HTR-8/SVneo (cell line): Measurements from ENCODE around the gene MPZL2.

Experiments used
- DNase-seq: peaks from one replicate; pipeline ENCODE4 v3.0.0; 2011; ENCODE audit warnings: low spot score, mixed read lengths; ENCODE audit not compliant: insufficient read length
- FAIRE-seq: peaks from 2 replicates; lab custom pipeline; 2011; peaks lifted over from hg19 to GRCh38; lab: Jason Lieb, UNC

Gene MPZL2

DNA sequence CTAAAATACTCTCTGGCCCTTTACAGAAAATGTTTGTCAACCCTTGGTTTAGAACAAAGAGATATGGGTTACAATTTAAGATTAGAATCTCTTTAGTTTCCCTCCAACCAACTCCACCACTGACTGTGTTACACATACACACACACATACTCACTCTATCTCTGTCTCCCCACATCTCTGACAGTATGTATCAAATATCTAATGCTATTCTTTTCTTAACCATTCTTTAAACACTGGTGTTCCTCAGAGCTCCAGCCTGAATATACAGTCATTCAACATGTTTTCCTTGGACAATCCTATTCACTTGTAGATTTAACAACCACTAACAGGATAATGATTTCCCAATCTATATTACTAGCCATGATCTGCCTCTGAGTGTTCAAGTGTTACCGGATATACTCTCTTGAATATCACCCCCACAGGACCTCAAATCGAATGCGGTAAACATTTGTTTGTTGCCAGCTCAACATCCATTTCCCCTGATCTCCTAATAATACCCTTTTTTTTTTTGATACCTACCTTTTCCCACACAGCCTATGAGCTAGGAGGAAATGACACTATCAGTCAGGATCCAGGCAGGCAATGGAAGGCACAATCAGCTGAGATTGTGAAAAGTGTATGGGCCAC lies 18.0 kb downstream of the MPZL2 start:
- DNase-seq, result no peak
- FAIRE-seq, result no peak

DNA sequence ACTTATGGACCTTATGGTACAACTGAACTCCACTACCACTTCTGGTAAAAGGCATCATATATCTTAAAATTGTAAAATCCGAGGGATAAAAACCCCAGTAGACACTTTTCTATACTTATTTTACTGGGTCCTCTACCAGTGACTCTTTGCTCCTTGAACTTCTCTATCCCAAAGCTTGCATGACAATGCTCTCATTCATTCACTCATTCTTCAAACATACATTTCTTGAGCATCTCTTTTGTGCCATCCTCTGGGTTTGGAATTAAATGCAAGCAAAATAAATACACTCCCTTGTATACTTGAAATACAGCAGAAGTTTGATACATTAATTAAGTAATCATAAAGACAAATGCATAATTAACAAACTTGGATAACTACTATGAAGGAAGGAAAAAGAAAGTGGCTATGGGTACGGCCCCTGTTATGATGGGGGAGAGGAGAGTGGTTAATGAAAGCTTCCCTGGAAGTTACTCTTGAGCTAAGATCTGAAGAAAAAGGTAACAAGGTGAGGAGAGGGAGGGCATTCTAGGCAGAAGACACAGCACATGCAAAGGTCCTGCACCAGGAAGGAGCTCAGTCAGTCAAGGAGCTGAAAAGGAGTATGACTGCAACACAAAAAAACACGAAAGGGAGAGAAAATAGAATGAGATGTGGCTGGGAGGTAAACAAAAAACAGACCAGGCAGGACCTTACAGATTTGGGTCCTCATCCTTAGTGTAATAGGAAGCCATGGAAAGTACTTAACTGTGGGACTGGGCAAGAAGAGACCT lies 19.9 kb downstream of the MPZL2 start:
- FAIRE-seq (no peak), DNase-seq (no peak)

DNA sequence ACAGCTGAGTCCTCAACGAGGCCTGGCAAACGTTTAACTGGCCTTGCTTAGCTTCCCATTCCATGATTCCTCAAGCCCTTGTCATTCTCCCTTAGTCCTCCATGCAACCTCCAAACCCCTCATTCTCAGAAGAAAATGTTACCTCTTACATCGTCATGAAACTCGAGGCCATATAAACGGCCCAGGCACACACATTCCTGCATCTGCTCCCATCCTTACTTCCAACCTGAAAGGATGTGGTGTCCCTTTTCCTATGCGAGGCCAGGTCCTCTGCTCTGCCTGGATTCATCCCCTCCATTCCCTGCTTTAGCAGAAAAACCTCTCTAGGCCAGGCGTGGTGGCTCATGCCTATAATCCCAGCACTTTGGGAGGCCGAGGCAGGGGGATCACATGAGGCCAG lies 20.9 kb downstream of the MPZL2 start:
- DNase-seq, result no peak
- no peak for FAIRE-seq

DNA sequence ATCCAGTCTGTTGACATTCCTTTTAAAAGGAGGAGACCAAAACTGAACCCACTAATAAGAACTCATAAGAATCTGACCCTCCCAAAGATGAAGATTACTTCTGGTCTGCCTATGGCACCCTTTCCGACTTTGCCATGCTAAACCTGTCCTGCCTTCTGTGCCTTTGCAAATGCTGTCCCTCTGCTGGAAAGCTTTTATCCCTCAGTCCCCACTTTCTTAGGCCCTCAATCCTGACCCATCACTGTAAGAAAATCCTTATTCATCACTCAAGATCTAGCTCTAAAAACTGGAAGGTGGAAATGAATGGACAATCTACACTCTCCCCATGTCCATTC lies 22.4 kb downstream of the MPZL2 start:
- no peak for FAIRE-seq
- no peak for DNase-seq

DNA sequence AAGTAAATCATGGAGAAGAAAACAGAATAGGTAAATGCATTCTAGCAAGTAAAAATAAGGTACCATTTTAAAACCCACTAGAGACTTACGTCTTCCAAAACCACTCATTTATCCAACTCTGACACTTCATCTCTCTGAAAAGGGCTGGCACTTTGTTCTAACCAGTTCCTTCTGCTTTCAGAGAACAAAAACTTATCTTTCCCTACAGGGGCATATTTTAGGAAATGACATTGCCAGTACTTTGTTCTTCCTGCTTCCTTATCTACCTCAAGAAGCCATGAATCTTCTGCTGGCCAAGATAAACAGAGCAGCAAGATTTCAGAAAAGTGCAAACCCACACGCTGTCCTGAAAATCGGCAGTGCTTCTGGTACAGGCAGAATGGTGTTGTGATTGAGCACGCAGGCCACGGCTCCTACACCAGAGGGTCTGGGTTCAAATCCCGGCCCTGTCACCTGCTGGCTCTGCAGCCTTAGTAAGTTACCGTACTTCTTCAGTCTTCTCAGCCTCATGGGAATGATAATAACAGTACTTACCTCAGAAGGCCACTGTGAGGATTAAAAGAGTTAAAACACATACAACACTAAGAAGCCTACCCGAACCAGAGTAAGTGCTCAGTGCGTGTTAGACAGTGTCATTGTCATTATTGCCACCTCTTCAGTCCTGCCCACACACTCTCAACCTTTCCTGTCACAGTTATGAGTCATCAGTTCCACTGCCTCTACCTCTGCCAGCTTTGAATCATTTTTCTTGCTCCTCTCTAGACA lies 22.9 kb downstream of the MPZL2 start:
- no peak for FAIRE-seq
- peak; percentile 10 for DNase-seq

DNA sequence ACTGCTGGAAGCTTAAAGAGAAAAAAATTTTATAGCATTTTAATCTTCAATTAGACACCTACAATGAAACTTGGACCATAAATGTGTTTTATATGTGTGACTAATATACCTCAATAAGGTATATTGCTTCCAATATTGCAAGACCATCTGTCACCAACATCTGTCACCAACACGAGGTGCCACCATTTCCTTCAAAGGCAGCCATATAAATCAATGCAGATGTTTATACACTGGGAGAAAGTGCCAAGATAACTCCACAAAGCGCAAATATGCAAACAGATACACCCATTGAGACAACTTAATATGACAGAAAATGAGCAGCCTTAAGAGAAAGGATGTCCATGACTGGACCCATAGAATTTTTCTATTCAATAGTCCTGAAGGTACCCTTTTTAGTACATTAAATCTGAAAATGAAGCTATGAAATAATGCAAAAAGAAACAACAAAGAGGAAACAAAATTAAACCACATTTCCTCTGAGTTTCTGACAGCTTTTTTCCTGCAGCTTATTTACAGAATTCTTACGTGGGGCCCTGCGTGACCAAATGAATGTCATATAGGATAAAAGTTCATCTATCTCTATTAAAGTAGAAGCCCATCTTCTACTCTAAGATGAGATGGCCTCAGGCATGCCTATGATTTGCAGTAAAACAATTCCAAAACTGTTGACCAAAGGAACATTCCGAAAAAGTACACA lies 24.4 kb downstream of the MPZL2 start:
- FAIRE-seq, result no peak

DNA sequence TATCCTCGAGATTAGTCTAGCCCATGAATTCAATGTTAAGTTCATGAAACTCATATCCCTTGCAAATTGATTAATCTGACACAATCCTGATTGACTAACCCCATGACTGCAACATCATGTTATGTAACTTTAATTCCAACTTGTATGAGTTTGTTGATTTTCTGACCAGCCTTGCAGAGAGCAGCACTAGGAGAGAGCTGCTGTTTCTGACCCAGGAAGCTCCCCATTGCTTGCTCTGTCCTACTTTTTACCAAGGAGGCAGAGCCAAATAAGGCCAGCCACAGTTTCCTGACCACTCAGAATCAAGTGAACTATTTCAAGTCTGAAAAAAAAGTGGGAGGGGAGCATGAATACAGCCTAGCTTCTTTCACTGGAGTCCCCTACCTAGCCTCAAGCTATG lies 25.2 kb downstream of the MPZL2 start:
- no peak for DNase-seq

More for the DNA sequence above, 24.4 kb downstream of the MPZL2 start:
- DNase-seq, result no peak

DNA sequence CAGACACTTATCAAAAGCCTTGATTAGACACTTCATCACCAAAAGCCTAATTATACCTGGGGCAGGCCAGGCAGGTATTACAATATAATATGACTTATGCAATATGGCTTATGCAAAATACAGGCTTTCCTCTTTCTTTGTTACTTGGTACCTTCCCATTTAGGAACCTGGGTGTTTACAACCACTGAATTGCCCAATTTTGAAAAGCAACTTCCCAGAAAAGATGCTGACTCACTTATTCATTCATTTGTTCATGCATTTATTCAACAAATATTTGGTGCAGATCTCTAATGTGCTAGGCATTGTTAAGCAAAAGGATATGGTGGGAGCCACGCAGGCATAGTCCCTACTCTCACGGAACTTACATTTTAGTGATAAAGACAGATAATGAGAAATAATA lies 25.7 kb downstream of the MPZL2 start:
- FAIRE-seq, result no peak

More for the DNA sequence above, 25.2 kb downstream of the MPZL2 start:
- no peak for FAIRE-seq

DNA sequence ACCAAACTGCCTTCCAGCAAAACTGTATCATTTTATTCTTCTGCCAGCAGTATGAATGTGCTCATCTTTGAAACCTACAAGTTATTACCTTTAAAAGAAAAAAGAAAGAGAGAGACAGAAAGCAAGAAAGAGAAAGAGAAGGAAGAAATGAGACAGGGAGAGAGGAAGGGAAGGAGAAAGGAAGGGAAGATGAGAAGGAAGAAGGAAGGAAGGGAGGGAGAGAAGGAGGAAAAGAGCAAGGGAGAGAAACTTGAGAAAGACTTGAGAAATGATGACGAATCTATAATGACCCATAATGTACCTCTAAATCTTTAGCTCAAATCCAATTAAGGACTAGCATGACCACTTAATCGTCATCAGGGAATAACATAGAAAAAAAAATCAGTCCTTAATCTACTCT lies 27.9 kb downstream of the MPZL2 start:
- no peak for FAIRE-seq
- DNase-seq, result no peak

More for the DNA sequence above, 25.7 kb downstream of the MPZL2 start:
- no peak for DNase-seq

DNA sequence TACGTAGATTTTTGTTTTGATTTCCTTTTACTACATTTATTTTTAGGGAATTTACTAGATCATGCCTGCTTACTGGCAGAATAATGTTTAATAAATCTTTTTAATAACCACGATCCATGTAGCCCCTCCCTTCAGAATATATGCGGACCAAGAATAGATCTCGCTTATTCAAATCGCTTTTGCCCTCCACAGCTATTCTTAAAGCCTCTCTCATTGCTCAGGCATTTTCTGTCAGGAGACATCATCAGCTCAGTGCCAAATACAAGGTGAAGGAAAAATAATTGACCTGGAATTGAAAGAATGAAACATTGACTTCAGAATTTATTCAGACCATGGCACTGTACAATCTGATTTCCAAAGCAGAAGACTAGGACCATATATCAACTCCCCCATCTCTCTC lies 29.3 kb downstream of the MPZL2 start:
- FAIRE-seq (no peak), DNase-seq (no peak)

DNA sequence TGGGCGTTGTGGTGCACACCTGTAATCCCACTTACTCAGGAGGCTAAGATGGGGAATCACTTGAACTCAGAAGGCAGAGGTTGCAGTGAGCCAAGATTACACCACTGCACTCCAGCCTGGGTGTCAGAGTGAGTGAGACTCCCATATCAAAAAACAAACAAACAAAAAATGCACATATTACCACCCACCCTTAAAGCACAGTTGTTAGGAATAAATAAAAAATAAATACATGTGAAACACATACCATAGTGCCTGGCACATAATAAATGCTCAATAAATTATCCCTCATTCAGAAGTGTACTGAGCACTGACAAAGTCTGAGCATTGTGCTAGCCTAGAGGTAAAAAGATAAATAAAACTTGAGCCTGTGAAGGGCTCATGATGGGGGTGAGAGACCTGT lies 30.2 kb downstream of the MPZL2 start:
- FAIRE-seq, result no peak
- no peak for DNase-seq

DNA sequence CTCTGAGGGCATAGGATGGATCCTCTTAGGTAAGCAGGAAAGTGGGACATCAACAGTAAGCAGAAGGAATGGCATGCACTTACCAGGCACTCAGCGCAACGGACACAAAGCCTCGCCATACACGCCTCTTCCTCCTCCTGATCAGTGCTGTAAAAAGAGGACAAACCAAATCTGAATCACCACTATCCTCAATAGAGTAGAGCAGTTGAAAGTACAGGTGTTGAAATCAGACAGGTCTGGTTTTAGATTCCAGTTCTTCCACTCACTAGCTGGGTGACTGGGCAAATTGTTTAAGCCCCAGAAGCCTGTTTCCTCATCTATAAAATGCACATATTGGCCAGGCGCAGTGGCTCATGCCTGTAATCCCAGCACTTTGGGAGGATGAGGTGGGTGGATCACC lies 30.7 kb downstream of the MPZL2 start:
- no peak for DNase-seq

DNA sequence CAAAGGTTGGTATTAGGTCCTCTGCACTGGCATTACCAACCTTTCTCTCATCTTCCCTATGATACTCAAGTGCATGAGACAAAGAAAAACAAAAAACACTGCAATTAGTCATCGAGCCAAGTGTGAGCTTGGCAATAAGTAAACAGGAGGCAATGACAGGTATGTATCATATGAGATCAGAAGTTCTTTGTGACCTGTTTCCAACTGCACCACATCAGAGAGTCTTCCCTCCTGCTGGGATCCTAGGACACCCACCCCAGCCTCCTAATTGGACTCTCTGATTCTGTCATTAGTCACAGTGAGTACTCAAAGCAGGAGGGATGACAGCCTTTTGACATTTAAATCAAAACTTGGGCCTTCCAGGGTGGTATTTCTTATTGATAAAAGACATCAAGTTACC lies 31.4 kb downstream of the MPZL2 start:
- DNase-seq, result no peak
- FAIRE-seq, result no peak

More for the DNA sequence above, 30.7 kb downstream of the MPZL2 start:
- FAIRE-seq, result no peak

DNA sequence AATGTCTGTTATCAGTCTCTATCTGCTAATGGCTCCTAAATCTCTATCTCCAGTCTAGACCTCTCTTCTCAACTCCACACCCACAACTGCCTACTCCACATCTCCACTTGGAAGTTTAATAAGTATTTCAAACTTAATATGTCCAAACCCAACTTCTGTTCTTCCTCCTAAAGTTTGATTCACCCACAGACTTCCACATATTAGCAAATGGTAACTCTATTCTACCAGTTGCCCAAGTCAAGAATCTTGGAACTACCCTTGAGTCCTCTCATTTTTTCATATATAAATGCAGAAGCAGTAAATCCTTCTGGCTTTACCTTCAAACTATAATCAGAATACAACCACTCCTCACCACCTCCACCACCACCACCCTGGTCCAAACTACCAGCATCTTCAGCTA lies 32.6 kb downstream of the MPZL2 start:
- DNase-seq (no peak), FAIRE-seq (no peak)

DNA sequence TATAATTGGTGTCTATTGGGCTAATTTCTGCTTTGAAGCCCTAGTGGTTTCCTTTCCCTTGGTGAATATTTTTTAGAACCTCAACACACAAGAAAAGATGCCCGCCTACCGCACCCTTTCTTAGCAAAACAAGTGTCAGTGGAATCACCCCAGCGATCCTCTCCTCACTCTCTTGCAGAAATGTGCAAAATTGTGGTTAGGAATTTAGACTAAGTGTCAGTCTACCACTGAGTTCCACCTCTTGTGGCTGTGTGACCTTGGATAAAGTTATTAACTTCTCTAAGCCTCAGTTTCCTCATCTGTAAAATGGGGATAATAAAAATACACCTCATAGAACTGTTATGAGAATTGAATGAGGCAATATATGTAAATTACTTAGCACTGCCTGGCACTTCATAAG lies 34.0 kb downstream of the MPZL2 start:
- FAIRE-seq, result no peak
- no peak for DNase-seq

DNA sequence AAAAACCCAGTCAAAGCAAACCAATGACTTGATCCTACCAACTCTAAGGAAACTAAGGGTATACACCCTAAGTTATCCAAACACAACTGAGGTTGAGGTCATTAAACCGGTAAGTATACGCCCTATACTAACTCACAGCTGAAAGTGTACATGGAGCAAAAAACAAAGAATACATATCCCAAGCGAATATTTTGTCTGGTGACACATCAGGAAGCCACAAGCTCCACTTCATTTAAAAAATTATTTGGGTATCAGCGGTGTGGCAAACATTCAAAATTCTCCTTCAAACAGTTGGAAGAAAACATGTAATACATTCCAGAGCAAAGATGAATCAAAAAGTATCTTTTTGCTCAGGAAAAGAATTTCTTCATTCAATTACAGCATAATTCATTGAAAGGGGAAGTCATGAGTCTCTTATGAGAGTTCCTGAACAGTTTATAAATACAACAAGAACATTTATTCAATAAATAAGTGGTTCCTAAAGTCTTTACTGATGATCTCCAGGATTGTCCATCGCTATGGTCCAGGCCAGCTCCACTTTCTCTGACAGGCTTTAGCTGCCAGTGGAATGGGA lies 34.7 kb downstream of the MPZL2 start:
- FAIRE-seq (no peak), DNase-seq (no peak)

DNA sequence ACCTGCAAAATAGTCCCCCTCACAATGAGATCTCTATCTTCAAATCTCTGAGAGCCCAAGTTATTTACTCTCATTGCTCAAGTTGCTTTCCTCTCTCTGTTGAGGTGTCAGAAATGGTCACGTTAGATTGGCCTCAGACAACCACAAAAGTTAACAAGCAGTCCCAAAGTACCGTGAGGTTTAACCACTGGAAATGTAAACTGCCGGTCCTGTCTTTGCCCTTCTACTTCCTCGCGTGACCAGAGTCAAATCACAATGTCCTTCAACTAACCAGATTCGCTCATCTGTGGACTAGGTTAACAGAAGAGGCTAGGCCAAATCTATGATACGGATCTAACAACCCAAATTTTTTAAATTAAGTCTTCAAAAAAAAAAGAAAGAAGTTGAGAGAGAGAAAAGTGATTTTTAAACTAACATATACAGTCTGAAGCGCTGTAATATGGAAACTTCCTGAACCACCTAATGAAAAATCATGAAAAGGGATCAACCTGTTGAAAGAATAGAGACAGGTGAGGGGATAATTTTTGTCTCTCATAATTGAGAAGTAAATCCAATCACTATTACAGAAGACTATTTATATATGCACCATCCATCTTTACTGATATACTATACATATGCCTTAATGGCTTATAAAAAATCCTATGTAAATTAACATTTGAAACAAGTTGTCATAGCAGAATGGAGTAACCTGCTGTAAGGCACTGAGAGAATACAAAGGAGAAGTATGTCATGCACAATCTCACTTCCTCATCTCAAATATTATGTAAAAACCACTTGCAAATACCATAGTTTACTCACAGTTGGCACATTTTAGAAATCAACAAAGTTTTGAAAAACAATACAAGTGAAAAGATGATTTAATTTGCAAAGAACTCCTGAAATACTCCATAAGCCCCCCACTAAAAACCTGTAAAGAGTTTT lies 36.0 kb downstream of the MPZL2 start:
- FAIRE-seq (no peak), DNase-seq (no peak)

DNA sequence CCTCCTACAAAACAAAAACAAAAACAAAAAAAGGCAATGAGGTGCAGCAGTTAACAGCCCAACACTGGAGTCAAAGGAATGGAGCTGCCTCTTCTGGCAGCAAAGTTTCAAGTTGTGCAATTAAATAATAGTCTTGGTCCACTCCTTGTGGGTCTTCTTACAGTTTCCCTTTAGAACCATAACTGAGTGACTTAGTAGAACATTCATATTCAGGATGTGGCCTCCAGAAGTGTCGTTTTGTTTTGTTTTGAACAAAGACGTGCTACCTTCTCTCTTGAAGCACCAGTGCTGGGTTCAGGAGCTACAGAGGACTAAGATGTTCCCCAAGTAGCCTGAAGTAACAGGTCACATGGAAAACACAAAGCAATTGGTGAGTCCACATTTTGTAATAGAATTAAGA lies 37.3 kb downstream of the MPZL2 start:
- FAIRE-seq (no peak), DNase-seq (no peak)

DNA sequence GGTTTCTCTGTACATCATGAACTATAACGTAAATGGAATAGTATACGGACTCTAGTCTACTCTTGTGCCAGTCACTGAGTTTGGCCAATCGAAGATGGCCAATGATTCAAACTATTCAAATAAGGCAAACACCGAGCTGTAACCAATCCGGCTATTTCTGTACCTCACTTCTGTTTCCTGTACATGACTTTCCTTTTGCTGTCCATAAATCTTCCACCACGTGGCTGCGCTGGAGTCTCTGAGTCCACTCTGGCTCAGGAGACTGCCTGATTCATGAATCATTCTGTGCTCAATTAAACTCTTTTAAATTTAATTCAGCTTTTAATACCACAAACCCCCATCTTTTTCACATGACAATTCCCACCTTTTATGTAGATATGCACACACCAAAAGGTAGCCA lies 37.8 kb downstream of the MPZL2 start:
- no peak for FAIRE-seq
- no peak for DNase-seq
